Neural progenitor cell (in vitro differentiated cells): Measurements from ENCODE around the gene DNAI4. TPM values are rescaled to one million over a fixed set of nuclear protein-coding genes. Genes with fewer than 3 reads are reported as not detected.
"Not testable (repeated sequence)": the region's sequence is repeated elsewhere in the genome, so short reads cannot be mapped to it uniquely, and the experiment has no call there.

Experiments used
- DNase-seq: peaks from one replicate; pipeline ENCODE4 v3.0.0-alpha.2; 2016; ENCODE audit warnings: low spot score
- H2AFZ ChIP-seq: fragments of 200-600 bp; sonication (generic); replicated peaks from 2 replicates; pipeline ENCODE4 v1.6.1; 2016; ENCODE audit warnings: antibody characterized with exemption
- H3F3A ChIP-seq: fragments of 200-600 bp; sonication (generic); 2 replicates; pipeline ENCODE4 v1.6.1; 2016; ENCODE audit warnings: antibody characterized with exemption, low read depth
- H3K27ac ChIP-seq: fragments of 200-600 bp; sonication (generic); 2 replicates; pipeline ENCODE4 v1.5.1; 2016; ENCODE audit warnings: mild to moderate bottlenecking
- H3K27me3 ChIP-seq: fragments of 200-600 bp; sonication (generic); 2 replicates; pipeline ENCODE4 v1.6.1; 2016; ENCODE audit warnings: mild to moderate bottlenecking, moderate library complexity
- H3K36me3 ChIP-seq: fragments of 200-600 bp; sonication (generic); 2 replicates; pipeline ENCODE4 v1.5.1; 2016
- H3K4me1 ChIP-seq: fragments of 200-600 bp; sonication (generic); 2 replicates; pipeline ENCODE4 v1.6.1; 2016; ENCODE audit warnings: mixed run types
- H3K4me2 ChIP-seq: fragments of 200-600 bp; sonication (generic); 2 replicates; pipeline ENCODE4 v1.6.1; 2016
- H3K4me3 ChIP-seq: fragments of 200-600 bp; sonication (generic); 2 replicates; pipeline ENCODE4 v1.5.1; 2016
- H3K79me2 ChIP-seq: fragments of 200-600 bp; sonication (generic); 2 replicates; pipeline ENCODE4 v1.6.1; 2016; ENCODE audit warnings: low read depth
- H3K9ac ChIP-seq: fragments of 200-600 bp; sonication (generic); 2 replicates; pipeline ENCODE4 v1.6.1; 2016
- H3K9me3 ChIP-seq: fragments of 200-600 bp; sonication (generic); 2 replicates; pipeline ENCODE4 v1.5.1; 2016; ENCODE audit warnings: low read depth
- H4K20me1 ChIP-seq: fragments of 200-600 bp; sonication (generic); 2 replicates; pipeline ENCODE4 v1.6.1; 2016; ENCODE audit warnings: low read depth
- H3K27ac Mint-ChIP-seq: 3 replicates; pipeline ENCODE4 v1.8.0; 2021; ENCODE audit warnings: mixed read lengths
- H3K27me3 Mint-ChIP-seq: 2 replicates; pipeline ENCODE4 v1.8.0; 2022; ENCODE audit warnings: low read depth, mild to moderate bottlenecking, inconsistent platforms, moderate library complexity, mixed read lengths; ENCODE audit not compliant: insufficient read depth
- H3K36me3 Mint-ChIP-seq: 3 replicates; pipeline ENCODE4 v1.8.0; 2021; ENCODE audit warnings: mixed read lengths
- H3K4me1 Mint-ChIP-seq: 3 replicates; pipeline ENCODE4 v1.8.0; 2021; ENCODE audit warnings: mixed read lengths
- H3K4me3 Mint-ChIP-seq: 3 replicates; pipeline ENCODE4 v1.8.0; 2021; ENCODE audit warnings: mild to moderate bottlenecking, moderate library complexity, mixed read lengths
- H3K9me3 Mint-ChIP-seq: 3 replicates; pipeline ENCODE4 v1.8.0; 2020; ENCODE audit warnings: mixed read lengths
- EZH2 ChIP-seq: fragments of 200-600 bp; sonication (generic); IDR thresholded peaks from 2 replicates; pipeline ENCODE4 v1.6.1; 2017; ENCODE audit warnings: antibody characterized with exemption, mild to moderate bottlenecking, moderate library complexity
- EZH2phosphoT487 ChIP-seq: fragments of 200-600 bp; sonication (generic); IDR thresholded peaks from 2 replicates; pipeline ENCODE4 v1.6.1; 2017; ENCODE audit warnings: antibody characterized with exemption
- total RNA-seq: library from RNA; depleted of rRNA; stranded (reverse); fragments of >200 nt; gene quantifications from 2 replicates; pipeline ENCODE4 v1.2.3, GENCODE V29; 2015; ENCODE audit warnings: low replicate concordance
- TF ChIP-seq, protein P1 (sequence below): fragments of 200-600 bp; sonication (generic); IDR thresholded peaks from 2 replicates; pipeline ENCODE4 v1.5.1; 2017; ENCODE audit warnings: antibody characterized with exemption, mild to moderate bottlenecking

The DNAI4 gene
- total RNA-seq, 1 donor from 2014 or later, result 3.2 TPM

DNA sequence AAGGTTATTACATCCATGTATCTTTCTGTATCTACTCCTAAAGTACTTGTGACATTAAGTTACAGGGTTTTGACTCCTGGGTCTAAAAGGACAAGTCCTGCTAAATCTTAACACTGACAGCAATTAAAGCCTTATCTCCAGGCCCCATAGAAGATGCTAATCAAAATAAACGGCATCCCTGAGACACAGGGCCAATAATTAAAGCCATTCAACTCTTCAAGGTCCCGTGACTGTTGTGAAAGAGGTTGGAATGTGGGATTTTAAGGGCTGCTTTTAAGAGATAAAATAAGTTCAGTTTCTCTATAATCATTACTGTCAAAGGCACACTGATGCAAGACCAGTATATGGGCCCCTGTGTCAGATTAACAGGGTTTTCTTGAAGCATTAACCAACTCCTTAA, 8.3 kb downstream of the DNAI4 start:
- H3K27ac Mint-ChIP-seq, result no peak overlapping the region
- Histone ChIP-seq H2AFZ (no peak overlapping the region), H3K4me1 (no peaks in the 10 kb centered on the region), H3K36me3 (peaks cover 5% of the 10 kb centered on the region), H3K27me3 (no peaks in the 10 kb centered on the region), H3K4me2 (no peak overlapping the region), H3K27ac (no peak overlapping the region), H3K79me2 (peaks cover 10% of the 10 kb centered on the region), H3K9me3 (no peaks in the 10 kb centered on the region), H3F3A (no peaks in the 10 kb centered on the region), H3K4me3 (no peak overlapping the region), H3K9ac (no peak overlapping the region), H4K20me1 (no peaks in the 10 kb centered on the region)
- peaks cover 12% of the 10 kb centered on the region for H3K9me3 Mint-ChIP-seq
- H3K36me3 Mint-ChIP-seq, result peaks cover 35% of the 10 kb centered on the region
- TF ChIP-seq, protein P1, sequence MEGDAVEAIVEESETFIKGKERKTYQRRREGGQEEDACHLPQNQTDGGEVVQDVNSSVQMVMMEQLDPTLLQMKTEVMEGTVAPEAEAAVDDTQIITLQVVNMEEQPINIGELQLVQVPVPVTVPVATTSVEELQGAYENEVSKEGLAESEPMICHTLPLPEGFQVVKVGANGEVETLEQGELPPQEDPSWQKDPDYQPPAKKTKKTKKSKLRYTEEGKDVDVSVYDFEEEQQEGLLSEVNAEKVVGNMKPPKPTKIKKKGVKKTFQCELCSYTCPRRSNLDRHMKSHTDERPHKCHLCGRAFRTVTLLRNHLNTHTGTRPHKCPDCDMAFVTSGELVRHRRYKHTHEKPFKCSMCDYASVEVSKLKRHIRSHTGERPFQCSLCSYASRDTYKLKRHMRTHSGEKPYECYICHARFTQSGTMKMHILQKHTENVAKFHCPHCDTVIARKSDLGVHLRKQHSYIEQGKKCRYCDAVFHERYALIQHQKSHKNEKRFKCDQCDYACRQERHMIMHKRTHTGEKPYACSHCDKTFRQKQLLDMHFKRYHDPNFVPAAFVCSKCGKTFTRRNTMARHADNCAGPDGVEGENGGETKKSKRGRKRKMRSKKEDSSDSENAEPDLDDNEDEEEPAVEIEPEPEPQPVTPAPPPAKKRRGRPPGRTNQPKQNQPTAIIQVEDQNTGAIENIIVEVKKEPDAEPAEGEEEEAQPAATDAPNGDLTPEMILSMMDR, result no peak
- TF ChIP-seq EZH2, result no peak
- TF ChIP-seq EZH2phosphoT487, result no peak
- no peak overlapping the region for H3K4me3 Mint-ChIP-seq
- DNase-seq, result no peak
- H3K27me3 Mint-ChIP-seq, result no peaks in the 10 kb centered on the region
- no peaks in the 10 kb centered on the region for H3K4me1 Mint-ChIP-seq

GRCh38 chr1:66915203-66915602, 9.5 kb downstream of the DNAI4 start:
- not testable (repeated sequence) for H3K4me1 Mint-ChIP-seq, H3K4me3 Mint-ChIP-seq, H3K4me2 ChIP-seq, H4K20me1 ChIP-seq, H3F3A ChIP-seq, DNase-seq, H3K9me3 ChIP-seq, H3K27me3 ChIP-seq, H3K27me3 Mint-ChIP-seq, H3K9ac ChIP-seq, H2AFZ ChIP-seq, H3K4me1 ChIP-seq, H3K4me3 ChIP-seq, H3K79me2 ChIP-seq, H3K27ac Mint-ChIP-seq, H3K27ac ChIP-seq, H3K36me3 ChIP-seq
- Mint-ChIP-seq H3K9me3 (peaks cover 12% of the 10 kb centered on the region), H3K36me3 (peaks cover 25% of the 10 kb centered on the region)

GRCh38 chr1:66893712-66894111, 30.9 kb downstream of the DNAI4 start:
- TF ChIP-seq EZH2phosphoT487 (no peak), EZH2 (no peak)
- TF ChIP-seq, protein P1, result no peak
- H3K9ac ChIP-seq, result no peak overlapping the region
- H3K4me1 ChIP-seq, result no peaks in the 10 kb centered on the region
- no peak overlapping the region for H3K4me3 ChIP-seq
- no peaks in the 10 kb centered on the region for H3F3A ChIP-seq
- no peak overlapping the region for H3K27ac Mint-ChIP-seq
- H3K36me3 Mint-ChIP-seq, result peaks cover 11% of the 10 kb centered on the region
- H3K36me3 ChIP-seq, result no peaks in the 10 kb centered on the region
- H3K4me1 Mint-ChIP-seq, result no peaks in the 10 kb centered on the region
- H3K4me2 ChIP-seq, result no peak overlapping the region
- H3K9me3 Mint-ChIP-seq, result no peaks in the 10 kb centered on the region
- DNase-seq, result no peak
- no peak overlapping the region for H3K4me3 Mint-ChIP-seq
- no peak overlapping the region for H3K27ac ChIP-seq
- no peak overlapping the region for H2AFZ ChIP-seq
- H3K9me3 ChIP-seq, result no peaks in the 10 kb centered on the region
- H3K27me3 ChIP-seq, result no peaks in the 10 kb centered on the region
- H3K27me3 Mint-ChIP-seq, result no peaks in the 10 kb centered on the region
- H4K20me1 ChIP-seq, result no peaks in the 10 kb centered on the region
- H3K79me2 ChIP-seq, result no peaks in the 10 kb centered on the region

- no peak overlapping the region for H3K4me3 Mint-ChIP-seq
- no peaks in the 10 kb centered on the region for H3K4me1 Mint-ChIP-seq
- H3K79me2 ChIP-seq, result no peaks in the 10 kb centered on the region
- TF ChIP-seq, protein P1, result no peak
- no peak for TF ChIP-seq EZH2
- TF ChIP-seq EZH2phosphoT487, result no peak
- no peaks in the 10 kb centered on the region for H3K9me3 ChIP-seq
- H3K27me3 Mint-ChIP-seq, result no peaks in the 10 kb centered on the region
- H3K4me3 ChIP-seq, result no peak overlapping the region
- no peak for DNase-seq
- H3K27ac ChIP-seq, result no peak overlapping the region
- H3K27ac Mint-ChIP-seq, result no peak overlapping the region
- H3F3A ChIP-seq, result no peaks in the 10 kb centered on the region
- no peaks in the 10 kb centered on the region for H3K36me3 ChIP-seq
- no peak overlapping the region for H3K4me2 ChIP-seq
- no peaks in the 10 kb centered on the region for H4K20me1 ChIP-seq
- no peak overlapping the region for H2AFZ ChIP-seq
- H3K9me3 Mint-ChIP-seq, result no peaks in the 10 kb centered on the region
- H3K27me3 ChIP-seq, result no peaks in the 10 kb centered on the region
- peaks cover 4% of the 10 kb centered on the region for H3K36me3 Mint-ChIP-seq
- peaks cover 5% of the 10 kb centered on the region for H3K4me1 ChIP-seq
- no peak overlapping the region for H3K9ac ChIP-seq
These were observed 34.0 kb downstream of the DNAI4 start for GRCh38 chr1:66890621-66891020.
